Measurements from ENCODE around the gene FCHSD2.
"Not testable (repeated sequence)": the region's sequence is repeated elsewhere in the genome, so short reads cannot be mapped to it uniquely, and the experiment has no call there.

DNA sequence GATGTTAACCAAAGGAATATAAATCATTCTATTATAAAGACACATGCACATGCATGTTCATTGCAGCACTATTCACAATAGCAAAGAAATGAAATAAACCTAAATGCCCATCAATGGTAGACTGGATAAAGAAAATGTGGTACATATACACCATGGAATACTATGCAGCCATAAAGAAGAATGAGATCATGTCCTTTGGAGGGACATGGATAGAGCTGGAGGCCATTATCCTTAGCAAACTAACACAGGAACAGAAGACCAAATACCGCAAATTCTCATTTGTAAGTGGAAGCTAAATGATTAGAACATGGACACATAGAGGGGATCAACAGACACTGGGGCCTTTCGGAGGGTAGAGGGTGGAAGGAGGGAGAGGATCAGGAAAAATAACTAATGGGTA is 283.9 kb downstream of the FCHSD2 start:
- TF ChIP-seq, protein P1, sequence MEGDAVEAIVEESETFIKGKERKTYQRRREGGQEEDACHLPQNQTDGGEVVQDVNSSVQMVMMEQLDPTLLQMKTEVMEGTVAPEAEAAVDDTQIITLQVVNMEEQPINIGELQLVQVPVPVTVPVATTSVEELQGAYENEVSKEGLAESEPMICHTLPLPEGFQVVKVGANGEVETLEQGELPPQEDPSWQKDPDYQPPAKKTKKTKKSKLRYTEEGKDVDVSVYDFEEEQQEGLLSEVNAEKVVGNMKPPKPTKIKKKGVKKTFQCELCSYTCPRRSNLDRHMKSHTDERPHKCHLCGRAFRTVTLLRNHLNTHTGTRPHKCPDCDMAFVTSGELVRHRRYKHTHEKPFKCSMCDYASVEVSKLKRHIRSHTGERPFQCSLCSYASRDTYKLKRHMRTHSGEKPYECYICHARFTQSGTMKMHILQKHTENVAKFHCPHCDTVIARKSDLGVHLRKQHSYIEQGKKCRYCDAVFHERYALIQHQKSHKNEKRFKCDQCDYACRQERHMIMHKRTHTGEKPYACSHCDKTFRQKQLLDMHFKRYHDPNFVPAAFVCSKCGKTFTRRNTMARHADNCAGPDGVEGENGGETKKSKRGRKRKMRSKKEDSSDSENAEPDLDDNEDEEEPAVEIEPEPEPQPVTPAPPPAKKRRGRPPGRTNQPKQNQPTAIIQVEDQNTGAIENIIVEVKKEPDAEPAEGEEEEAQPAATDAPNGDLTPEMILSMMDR (conservative IDR thresholded peaks at IDR 0.05; ENCODE audit: low read depth, low read length) = not testable (repeated sequence)
- not testable (repeated sequence) for TF ChIP-seq EZH2phosphoT487 (IDR thresholded peaks at IDR 0.05; ENCODE audit: borderline replicate concordance, low read length)
